GM19372 (cell line): ENCODE data around the gene CCDC187.

Experiments used
- ATAC-seq: cut with Tn5 transposase; IDR thresholded peaks from one replicate; pipeline ENCODE4 v1.9.1; 2021; ENCODE audit warnings: mild to moderate bottlenecking, low read depth, moderate library complexity; ENCODE audit not compliant: unreplicated experiment

CCDC187 gene

DNA sequence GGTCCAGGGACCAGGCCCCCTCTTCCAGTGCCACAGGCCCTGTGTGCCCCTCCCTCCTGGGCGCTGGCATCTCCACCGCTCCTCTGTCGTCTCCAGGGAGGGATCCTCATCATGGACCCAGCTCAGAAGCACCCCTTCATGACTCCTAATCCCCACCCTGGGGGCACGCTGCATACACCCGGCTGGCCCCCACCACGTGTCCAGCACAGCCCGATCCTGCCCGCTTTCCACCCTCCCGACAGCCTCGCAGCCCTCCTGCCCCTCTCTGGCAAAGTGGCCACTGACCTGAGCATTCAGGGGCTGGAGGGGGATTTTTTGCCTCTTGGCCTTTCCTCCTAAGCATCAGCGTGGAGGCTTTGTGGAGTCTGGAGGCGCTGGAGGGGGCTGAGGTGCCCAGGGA lies 1.4 kb downstream of the CCDC187 start:
- no peak for ATAC-seq

DNA sequence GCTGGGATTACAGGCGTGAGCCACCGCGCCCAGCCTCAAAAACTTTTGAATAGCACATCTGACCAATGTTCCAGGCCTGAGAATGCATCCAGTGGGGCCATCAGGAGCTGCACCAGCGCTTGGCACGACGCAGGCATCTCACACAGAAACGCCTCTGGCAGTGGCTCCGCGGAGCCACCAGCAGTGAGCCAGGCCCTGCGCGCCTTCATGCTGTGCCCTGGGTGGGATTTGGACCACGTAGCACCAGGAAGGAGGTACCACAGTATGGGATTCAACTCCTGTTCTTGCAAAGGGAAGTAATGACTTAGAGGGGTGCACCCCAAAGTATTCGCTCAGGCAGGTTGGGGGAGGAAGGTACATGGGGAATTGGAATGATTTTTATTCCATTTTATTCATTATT lies 3.0 kb downstream of the CCDC187 start:
- no peak for ATAC-seq

DNA sequence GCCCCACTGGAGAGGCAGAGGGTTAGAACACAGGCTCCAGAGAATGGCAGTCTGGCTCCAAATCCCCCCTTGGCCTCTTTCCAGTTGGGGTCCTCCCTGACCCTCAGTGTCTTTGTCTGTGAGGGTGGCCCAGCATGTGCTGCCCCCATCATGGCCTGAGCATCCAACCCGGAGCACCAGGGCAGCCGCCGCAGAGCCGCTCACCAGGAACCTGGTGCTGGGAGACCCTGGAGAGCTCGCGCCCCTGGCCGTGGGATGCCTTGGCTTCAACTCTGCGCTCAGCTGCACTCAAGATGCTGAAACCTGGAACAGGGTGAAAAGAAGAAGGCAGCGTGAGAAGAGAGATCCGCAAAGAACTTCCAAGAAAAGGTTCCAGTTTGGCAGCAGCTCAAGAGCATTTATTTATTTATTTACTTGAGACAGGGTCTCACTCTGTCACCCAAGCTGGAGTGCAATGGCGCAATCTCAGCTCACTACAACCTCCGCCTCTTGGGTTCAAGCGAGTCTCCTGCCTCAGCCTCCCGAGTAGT lies 3.8 kb downstream of the CCDC187 start:
- ATAC-seq = no peak

DNA sequence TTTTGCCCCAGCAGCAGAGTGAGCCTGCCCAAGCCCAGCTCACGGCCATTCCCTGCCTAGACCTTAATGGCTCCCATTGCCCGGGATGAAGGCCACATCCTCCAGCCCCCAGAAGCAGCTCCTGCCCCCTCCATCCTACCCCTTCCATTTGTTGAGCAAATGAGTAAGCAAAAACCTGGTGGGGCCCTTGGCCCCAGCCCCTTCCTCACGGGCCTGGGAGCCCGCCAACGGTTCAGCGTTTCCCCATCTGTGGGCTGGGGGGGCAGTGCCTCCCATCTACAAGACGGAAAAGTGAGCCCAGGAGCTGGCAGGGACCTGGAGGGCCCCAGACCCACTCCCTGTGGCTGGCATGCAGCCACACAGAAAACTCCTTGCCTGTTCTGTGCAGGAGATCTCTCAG lies 4.4 kb downstream of the CCDC187 start:
- ATAC-seq = no peak

DNA sequence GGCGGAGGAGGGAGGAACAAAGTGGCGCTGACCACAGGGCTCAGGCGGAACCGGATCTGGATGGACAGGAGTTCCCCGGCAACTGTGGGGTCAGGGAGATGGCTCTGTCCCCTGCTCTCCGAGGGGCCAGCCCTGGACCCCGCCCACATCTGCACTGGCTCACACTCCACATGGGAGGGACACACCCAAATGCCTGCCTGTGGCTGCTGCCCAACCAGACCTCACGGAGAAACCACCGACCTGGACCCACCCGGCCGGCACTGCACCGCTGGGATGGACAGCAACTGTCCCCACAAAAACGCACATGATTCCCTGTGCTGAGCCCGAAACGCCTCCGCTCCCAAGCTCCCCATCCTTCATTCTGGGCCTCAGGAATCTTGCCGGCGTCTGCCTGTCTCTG lies 4.8 kb downstream of the CCDC187 start:
- ATAC-seq = no peak

DNA sequence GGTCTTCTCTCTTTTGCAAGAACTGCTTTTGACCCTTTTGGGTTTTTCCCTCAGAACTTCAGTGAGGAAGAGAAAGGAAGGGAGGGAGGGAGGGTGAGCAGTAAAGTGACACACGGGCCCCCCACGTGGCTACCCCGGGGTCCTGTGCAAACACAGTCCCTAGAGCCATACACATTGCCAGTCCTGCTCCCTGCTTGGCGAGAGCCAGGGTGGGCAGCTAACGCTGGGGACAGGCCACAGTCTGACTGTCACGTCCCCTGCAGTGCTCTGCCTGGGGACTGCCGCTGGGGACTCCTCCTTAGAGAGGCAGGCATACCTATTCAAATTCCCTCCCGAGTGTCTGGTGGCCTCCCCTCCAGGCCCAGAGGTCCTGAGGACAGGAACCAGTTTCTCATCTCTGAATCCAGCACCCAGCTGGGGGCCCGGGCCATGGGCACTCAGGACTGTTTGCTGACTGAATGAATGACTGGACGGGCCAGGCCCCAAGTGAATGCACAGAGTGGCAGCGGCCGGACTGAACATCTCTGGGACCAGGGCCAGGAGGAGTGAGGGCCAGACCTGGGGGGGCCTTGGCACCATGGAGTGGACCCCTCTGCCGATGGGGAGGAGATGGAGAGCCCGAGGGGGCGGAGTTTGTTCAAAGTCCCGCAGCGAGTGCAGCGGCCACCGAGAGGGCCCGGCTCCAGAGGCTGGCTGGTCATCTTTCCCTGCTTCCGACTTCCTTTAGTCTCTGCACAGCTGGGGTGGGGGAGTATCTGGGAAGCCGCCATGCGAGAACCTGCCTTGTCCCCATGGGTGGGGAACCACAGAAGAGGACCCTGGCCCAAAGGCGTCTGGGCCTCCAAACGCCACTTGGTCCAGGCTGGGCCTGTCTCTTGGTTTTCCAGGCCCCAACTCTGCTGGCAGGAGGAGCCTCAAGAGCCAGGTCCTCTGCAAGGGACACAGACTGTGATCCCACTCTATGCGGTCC lies 5.8 kb downstream of the CCDC187 start:
- no peak for ATAC-seq

DNA sequence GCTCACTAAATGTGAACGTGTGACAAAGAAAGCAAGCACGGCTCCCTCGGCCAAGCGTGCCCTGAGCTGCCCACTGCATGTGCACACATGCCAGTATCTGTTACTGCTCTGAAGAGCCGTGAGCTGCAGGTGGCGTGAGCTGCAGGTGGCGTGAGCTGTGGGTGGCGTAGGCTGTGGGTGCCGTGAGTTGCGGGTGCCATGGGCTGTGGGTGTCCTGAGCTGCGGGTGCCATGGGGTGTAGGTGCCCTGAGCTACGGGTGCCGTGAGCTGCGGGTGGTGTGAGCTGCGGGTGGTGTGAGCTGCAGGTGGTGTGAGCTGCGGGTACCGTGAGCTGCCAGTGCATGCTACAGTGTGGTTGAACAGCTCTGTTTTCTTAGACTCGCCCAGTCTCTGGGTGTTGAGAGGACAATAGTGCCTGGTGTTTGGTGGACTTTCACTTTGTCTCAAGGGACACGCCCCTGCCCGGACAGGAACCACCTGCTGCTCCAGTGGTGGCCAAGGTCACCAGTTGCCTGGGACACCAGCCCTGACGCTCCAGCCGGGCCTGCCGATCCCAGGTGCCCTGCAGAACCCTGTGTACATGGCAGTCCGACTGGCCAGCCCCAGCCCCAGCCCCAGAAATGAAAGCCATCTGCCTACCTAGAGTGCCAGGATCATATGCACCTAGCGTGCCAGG lies 6.7 kb downstream of the CCDC187 start:
- ATAC-seq = no peak

DNA sequence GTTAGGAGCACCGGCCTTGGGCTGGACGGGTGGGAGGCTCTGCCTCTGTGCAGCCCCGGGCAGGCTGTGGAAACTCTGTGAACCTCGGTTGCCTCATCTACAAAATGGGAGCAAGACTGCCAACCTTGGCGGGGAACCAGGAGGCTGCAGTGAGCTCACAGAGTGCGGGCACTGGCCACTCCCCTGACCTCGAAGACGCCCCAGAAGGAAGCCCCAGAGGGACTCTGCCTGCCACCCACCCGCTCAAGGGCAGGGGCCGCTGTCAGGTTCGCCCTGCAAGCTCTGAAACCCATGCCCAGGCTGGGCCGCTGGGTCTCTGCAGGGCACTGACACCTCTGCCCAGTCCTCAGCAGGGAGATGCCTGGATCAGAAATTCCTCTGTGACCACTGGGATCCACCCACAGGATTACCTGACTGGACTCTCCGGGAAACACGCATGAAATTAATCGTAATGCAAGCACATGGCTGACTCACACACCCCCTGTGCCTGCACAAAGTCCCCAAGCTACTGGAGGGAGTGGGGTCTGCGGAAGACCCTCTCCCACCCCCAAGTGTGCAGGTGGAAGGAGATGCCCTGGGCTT lies 7.4 kb downstream of the CCDC187 start:
- ATAC-seq = no peak

DNA sequence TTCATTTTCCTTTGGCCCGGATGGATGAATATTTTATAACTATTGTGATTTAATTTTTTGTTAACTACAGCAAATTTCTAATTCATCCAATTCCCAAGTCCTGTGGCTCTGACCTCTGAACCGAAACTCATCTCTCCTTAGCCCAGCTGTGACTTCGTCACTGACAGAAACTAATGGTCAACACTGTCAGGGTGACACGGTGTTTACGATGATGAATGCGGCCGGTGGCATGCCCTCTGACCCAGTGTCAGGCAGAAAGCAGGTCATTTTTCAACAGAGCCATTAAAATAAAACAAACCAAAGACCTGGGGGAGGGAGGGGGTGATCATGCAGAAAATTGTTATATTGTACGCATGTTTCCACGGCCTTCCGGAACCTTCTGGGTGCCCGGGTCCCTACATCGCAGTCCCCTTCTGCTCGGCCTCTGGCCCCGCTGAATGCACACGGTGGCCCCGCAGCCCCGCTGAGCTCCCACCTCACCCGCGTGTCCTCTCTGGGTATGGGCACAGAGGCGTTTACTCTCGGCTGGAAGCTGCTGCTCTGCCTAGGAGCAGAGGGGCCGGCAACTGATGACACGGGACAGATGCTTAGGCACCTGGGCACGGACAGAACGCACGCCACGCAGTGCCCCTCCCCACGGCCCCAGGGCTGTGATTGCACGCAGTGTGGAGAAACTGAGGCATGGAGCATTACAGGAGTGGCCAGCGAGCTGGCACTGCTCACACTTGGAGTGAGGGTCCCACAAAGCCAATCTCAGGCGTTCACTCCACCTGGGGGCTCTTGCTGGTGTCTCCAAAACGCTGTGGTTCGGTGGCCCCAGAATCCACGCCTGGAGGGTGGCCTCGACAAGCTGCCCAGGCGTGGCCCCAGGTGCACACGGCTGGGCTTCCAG lies 8.1 kb downstream of the CCDC187 start:
- no peak for ATAC-seq

DNA sequence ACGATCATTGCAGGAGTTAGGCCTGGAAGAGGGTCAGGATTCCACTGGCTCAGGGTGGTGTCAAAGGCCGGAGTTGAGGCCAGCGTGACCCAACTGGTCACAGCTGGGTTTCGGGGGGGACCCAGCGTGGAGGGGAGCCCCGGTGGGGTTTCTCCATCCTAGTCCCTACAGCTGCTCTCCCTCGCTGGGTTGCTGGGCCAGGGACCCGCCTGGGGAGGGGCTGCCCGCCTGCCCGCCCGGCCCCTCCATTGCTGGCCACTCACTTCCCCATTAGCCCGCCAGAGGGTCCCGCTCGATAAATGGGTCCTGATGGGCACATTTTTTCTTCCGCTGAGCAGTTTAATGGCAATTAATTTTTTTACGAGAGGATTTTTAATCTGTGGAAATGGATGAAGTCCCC lies 8.8 kb downstream of the CCDC187 start:
- ATAC-seq = no peak

DNA sequence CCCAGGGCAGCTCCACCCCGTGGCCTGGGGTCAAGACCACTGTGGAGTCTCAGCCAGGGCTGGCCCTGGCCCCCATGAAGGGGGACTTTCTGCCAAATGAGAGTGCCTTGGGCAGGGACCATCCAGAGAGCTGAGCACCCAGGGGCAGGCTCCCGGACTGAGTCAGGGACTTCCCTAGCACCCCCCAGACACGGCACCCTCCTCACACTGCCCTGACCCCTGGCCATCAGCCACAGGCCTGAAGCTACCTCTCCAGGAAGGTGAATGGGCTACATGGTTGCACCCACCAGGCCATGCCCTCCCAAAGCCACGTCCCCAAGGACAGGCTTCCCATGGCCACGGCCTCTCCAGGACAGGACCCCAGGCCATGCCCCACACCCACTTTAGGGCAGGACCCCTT lies 9.5 kb downstream of the CCDC187 start:
- no peak for ATAC-seq

DNA sequence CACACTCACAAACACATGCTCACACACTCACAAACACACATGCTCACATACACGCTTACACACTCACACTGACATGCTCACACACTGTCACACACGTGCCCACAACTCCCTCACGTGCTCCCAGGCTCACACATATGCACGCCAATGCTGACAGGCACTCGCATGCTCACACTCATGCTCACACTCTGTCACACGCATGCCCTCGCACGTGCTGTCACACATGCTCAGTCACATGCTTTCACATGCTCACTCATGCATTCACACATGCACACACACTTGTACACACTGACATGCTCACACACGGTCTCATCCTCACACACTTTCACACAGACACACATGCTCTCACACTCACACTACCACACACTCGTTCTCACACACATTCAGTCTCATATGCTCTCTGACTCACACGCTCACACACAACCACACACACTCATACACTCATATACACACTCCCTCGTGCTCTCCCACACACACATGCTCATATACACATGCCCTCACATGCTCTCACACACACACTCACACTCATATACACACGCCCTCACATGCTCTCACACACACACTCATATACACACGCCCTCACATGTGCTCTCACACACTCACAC lies 10.3 kb downstream of the CCDC187 start:
- no peak for ATAC-seq

DNA sequence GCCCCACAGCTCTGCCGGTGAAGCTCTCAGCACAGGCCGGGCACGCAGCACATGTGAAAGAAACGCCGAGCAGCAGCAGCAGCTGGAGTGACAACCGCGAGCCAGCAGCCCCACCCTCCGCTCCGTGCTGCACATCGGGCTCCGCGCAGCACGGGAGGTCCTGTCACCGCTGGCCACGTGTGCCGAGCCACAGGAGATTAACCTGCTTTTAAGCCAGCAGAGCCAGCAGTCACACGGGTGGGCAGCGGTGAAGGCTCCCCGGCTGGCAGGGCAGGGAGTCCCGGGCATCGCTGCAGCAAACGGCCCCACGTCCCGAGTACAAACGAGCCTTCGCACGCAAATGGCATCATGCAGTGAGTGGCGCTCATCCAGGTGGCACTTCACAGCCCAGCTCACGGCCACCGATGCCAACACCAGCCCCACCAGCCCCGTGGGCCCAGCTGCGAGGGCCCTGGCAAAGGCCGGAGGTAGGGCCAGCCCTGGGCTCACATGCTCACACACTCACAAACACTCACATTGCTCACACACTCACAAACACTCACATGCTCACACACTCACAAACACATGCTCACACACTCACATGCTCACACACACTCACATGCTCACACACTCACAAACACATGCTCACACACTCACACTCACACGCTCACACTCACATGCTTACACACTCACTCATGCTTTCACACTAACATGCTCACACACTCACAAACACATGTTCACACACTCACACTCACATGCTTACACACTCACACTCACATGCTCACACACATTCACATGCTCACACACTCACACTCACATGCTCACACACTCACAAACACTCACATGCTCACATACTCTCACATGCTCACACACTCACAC lies 11.1 kb downstream of the CCDC187 start:
- ATAC-seq = no peak

DNA sequence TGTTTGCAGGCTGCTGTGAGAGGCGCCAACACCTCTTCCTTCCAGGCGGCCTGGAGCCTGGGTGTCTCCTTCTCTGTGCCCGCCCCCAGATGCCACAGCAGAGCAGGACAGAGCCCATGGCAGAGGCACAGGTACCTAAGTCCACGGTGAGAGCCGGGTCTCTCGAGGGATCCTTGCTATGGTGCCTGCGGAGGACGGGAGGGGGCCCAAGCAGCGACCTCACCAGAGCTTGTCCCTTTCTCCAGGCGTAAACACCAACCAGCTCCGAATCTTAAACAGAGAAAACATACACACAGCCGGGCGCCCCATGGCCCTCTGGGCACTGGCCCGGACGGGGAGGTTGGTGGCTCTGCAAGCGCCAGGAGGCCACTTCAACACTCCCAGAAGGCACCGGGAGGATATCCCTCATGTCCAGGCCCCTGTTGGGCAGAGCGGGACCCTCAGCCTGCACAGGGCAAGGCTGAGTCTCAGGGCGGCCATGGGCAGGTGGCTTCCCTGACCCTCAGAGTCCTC lies 11.8 kb downstream of the CCDC187 start:
- ATAC-seq = no peak

DNA sequence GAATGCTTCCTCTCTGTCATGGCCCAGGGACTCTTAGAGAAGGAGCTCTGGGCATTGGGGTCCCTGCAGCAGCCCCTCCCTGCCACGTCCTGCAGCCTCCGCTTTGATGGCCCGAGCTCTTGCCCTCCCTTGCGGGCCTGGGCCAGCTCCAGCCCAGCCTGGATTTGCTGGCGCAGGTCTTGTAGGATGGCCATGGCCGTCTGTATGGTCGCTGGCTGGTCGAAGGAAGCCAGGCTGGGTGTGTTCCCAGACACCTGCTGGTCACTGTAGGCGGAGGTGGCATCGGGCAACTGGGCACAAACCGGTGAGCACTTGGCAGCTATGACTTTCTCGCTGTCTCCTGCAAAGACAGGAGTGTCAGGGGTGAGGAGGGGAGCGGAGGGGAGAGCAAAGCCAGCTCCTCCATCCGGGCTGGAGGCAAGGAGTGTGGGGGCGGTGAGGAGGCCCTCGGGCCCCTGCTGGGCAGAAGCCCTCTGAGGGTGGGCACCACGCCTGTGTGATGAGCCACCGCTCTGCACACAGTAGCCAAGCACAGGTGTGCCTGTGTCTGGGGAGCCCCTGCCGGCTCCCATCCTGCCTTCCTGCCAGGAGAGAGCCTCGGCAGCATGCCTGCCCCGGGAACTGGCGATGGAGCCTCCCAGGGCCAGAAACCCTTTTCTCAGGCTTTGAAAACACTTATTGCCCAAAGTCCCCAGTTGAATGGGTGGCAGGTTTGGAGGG lies 12.4 kb downstream of the CCDC187 start:
- no peak for ATAC-seq

DNA sequence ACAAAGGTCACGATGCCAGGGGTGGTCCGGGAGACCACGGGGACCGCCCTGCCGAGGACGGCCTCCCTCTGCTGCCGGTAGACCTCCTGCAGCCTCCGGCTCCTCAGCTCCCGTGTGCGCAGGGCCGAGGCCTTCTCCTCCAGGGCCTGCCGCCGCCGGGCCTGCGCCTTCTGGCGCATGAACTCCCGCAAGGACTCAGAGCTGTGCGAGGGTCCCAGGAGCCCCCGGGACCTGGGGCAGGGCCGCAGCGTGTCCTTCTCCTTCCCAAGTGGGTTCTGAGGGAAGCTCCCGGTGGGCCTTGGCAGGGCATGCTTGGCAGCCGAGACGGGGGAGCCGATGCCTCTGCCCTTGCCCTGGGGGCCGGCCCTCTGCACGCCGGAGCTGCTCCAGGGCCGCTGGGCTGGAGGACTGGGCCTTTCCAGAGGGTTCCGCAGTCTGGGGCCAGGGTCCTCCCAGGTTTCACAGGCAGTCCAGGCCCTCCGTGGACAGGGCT lies 13.3 kb downstream of the CCDC187 start:
- no peak for ATAC-seq

DNA sequence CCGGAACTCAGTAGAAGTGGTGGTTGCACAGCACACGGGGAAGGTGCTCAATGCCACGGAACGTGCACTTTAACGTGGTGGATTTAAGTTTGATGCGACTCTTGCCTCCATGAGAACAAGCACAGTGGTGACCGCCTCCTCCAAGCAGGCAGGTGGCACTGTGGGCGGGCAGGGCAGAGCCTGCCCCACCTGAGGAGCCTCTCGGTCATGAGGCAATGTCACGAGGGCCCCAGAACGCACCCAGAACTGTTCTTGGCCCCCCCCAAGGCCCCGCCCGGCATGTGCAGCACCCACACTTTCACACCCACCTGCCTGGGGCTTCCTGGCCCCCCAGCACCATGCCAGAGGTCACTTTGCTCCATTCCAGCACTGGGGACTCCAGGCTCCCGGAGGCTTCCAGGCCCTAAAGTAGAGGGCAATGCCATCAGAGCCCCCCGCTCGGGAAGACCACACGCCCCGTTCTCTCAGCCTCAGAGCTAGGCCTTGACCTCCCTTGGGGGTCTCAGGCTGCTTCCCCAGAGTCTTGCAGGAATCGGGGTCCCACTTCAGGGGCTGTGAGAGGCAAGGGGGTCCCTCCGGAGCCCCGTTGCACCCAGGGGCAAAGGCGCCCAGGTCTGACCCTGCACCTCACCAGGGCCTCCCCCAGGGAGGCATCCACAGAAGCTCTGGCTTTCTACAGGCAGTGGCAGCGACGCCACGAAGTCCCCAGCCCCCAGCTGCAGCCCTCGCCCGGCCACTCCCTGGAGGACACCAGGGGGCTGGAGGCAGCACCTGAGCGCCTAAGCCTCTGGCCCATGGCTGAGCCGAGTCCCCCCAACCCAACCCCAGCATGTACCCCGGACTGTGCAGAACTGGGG lies 14.0 kb downstream of the CCDC187 start:
- ATAC-seq = no peak
